ENCODE measurements around the gene SYT11.
"Not testable (repeated sequence)": the region's sequence is repeated elsewhere in the genome, so short reads cannot be mapped to it uniquely, and the experiment has no call there.

SYT11 gene

DNA sequence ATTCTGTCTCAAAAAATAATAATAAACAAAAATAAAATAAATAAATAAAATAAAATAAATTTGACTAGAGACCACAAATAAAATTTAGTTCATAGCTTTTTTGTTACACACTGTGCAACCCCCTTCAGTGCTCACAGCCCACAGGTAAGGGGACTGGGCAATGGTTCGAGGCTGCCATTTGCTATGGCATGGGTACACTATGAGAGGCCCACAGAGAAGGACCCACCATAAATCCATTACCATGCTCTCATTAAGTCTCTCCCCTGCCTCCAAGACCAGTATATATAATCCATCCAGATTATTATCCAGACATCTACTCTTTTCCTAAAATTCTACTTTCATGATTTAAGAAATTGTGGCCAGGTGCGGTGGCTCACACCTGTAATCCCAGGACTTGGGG is 60.4 kb downstream of the SYT11 start:
- Histone ChIP-seq H3K27ac (ENCODE audit: low read depth, low read length) (no peak overlapping the region), H3K27me3 (ENCODE audit: insufficient read depth, low read length) (no peaks in the 10 kb centered on the region), H3K4me1 (ENCODE audit: control insufficient read depth, insufficient read depth, low read length, unreplicated experiment) (no peaks in the 10 kb centered on the region), H3K4me3 (ENCODE audit: low read depth, low read length) (no peak overlapping the region), H2AFZ (ENCODE audit: low read length, unreplicated experiment) (no peak overlapping the region), H3K79me2 (ENCODE audit: control insufficient read depth, insufficient read depth, low read length, unreplicated experiment) (peaks cover 24% of the 10 kb centered on the region), H3K36me3 (ENCODE audit: insufficient read depth, low read length) (peaks cover 59% of the 10 kb centered on the region)

DNA sequence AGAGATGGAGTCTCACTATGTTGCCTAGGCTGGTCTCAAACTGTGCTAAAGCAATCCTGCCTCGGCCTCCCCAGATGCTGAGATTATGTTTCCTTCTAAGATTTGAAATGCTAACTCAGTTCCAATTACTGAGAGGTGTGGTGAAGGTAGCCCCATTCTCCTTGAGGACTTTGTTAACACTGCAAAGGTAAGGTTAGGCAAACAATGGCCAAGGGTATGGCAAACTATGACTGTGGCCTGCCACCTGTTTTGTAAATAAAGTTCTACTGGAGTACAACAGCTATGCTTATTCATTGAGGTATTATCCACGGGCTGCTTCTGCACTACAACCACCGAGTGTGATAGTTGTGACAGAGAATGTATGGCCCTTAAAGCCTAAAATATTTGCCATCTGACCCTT is 61.4 kb downstream of the SYT11 start:
- peaks cover 63% of the 10 kb centered on the region for H3K36me3 ChIP-seq (ENCODE audit: insufficient read depth, low read length)
- H3K27ac ChIP-seq (ENCODE audit: low read depth, low read length): no peak overlapping the region
- peaks cover 24% of the 10 kb centered on the region for H3K79me2 ChIP-seq (ENCODE audit: control insufficient read depth, insufficient read depth, low read length, unreplicated experiment)
- H3K27me3 ChIP-seq (ENCODE audit: insufficient read depth, low read length): no peaks in the 10 kb centered on the region
- no peaks in the 10 kb centered on the region for H3K4me1 ChIP-seq (ENCODE audit: control insufficient read depth, insufficient read depth, low read length, unreplicated experiment)
- no peak overlapping the region for H3K4me3 ChIP-seq (ENCODE audit: low read depth, low read length)
- no peak overlapping the region for H2AFZ ChIP-seq (ENCODE audit: low read length, unreplicated experiment)

DNA sequence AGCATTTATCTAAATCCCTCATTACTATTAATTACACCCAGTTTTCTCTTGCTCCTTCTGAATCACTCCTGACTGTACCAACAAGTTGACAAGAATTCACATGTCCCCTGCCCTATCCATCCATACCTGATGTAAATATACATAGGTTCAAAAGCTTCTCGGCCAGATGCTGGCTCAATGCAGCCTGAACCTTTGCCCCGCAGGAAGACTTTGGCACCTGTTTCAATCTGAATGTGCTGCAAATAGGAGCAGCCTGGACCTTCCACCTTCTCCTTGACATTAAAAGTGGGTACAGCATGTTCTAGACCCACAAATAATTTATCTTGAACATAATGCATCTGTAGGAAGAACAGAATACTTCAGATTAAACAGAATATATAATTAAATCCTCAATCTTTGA is 66.1 kb downstream of the SYT11 start:
- H3K27ac ChIP-seq (ENCODE audit: low read depth, low read length): no peak overlapping the region
- H3K4me3 ChIP-seq (ENCODE audit: low read depth, low read length): no peak overlapping the region
- H3K4me1 ChIP-seq (ENCODE audit: control insufficient read depth, insufficient read depth, low read length, unreplicated experiment): peaks cover 13% of the 10 kb centered on the region
- peaks cover 56% of the 10 kb centered on the region for H3K79me2 ChIP-seq (ENCODE audit: control insufficient read depth, insufficient read depth, low read length, unreplicated experiment)
- H2AFZ ChIP-seq (ENCODE audit: low read length, unreplicated experiment): no peak overlapping the region
- H3K27me3 ChIP-seq (ENCODE audit: insufficient read depth, low read length): no peaks in the 10 kb centered on the region
- peaks cover 58% of the 10 kb centered on the region for H3K36me3 ChIP-seq (ENCODE audit: insufficient read depth, low read length)

DNA sequence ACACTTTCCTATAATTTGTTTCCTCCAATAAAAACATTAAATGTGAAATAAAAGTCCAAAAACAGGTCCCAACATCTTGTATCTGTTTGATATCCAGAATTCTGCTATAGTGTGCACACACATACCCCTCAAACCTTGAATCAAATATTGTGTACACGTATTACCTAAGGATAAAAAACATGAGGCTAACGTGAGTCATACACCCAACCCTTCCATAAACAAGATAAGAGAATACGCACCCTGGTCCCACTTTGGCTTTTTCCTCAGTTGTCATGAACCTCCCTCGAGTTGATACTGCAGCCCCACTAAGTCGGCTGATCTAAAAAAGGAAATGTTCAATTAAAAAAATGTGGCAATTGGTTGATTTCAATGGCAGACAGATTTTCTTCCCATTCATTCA is 69.7 kb downstream of the SYT11 start:
- H3K27ac ChIP-seq (ENCODE audit: low read depth, low read length): peak overlapping the region; percentile 3; the same call in 1 of the 2 replicates
- H3K79me2 ChIP-seq (ENCODE audit: control insufficient read depth, insufficient read depth, low read length, unreplicated experiment): peaks cover 72% of the 10 kb centered on the region
- H3K36me3 ChIP-seq (ENCODE audit: insufficient read depth, low read length): peaks cover 49% of the 10 kb centered on the region
- no peak overlapping the region for H3K4me3 ChIP-seq (ENCODE audit: low read depth, low read length)
- H2AFZ ChIP-seq (ENCODE audit: low read length, unreplicated experiment): no peak overlapping the region
- H3K27me3 ChIP-seq (ENCODE audit: insufficient read depth, low read length): no peaks in the 10 kb centered on the region
- peaks cover 36% of the 10 kb centered on the region for H3K4me1 ChIP-seq (ENCODE audit: control insufficient read depth, insufficient read depth, low read length, unreplicated experiment)

DNA sequence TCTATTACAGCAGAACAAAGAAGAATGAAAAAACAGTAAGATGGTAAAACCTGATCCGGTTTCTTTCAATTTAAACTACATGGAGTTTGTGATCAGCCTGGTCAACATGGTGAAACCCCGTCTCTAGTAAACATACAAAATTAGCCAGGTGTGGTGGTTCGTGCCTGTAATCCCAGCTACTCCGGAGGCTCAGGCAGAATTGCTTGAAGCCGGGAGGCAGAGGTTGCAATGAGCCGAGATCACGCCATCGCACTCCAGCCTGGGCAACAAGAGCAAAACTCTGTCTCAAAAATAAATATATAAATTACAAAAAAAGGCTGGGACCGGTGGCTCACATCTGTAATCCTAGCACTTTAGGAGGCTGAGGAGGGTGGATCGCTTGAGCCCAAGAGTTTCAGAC is 71.4 kb downstream of the SYT11 start:
- Histone ChIP-seq H3K4me1 (ENCODE audit: control insufficient read depth, insufficient read depth, low read length, unreplicated experiment) (peaks cover 36% of the 10 kb centered on the region), H3K36me3 (ENCODE audit: insufficient read depth, low read length) (peaks cover 44% of the 10 kb centered on the region), H3K4me3 (ENCODE audit: low read depth, low read length) (peak overlapping the region; percentile 92), H3K79me2 (ENCODE audit: control insufficient read depth, insufficient read depth, low read length, unreplicated experiment) (peaks cover 78% of the 10 kb centered on the region)
- not testable (repeated sequence) for H3K27ac ChIP-seq (ENCODE audit: low read depth, low read length); H2AFZ ChIP-seq (ENCODE audit: low read length, unreplicated experiment); H3K27me3 ChIP-seq (ENCODE audit: insufficient read depth, low read length)

DNA sequence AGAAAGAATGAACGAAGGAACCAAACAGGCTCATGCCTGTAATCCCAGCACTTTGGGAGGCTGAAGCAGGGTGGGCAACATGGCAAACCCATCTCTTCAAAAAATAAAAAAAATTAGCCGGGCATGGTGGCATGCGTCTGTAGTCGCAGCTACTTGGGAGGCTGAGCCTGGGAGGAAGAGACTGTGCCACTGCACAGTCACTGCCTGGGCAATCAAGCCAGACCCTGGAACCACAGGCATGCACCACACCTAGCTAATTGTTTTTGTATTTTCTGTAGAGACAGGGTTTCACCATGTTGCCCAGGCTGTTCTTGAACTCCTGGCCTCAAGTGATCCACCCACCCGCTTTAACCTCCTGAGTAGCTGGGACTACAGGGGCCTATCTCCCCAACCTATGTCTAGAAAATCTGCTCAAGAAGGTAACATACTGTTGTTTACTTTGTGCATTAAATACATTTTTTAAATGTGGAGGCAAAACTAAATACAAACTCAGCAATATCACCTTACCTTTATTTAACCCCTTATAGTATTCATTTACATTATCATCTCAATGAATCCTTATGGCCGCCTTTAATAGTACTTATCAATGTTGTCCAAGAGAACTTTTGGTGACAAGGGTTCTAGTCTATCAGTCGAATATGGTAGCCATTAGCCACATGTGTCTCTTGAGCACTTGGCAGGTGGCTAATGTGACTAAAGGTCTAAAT is 72.1 kb downstream of the SYT11 start:
- H3K79me2 ChIP-seq (ENCODE audit: control insufficient read depth, insufficient read depth, low read length, unreplicated experiment): peaks cover 74% of the 10 kb centered on the region
- peaks cover 39% of the 10 kb centered on the region for H3K36me3 ChIP-seq (ENCODE audit: insufficient read depth, low read length)
- no peak overlapping the region for H3K27ac ChIP-seq (ENCODE audit: low read depth, low read length)
- H3K27me3 ChIP-seq (ENCODE audit: insufficient read depth, low read length): no peaks in the 10 kb centered on the region
- no peak overlapping the region for H2AFZ ChIP-seq (ENCODE audit: low read length, unreplicated experiment)
- H3K4me3 ChIP-seq (ENCODE audit: low read depth, low read length): peak overlapping the region; percentile 92
- H3K4me1 ChIP-seq (ENCODE audit: control insufficient read depth, insufficient read depth, low read length, unreplicated experiment): peaks cover 36% of the 10 kb centered on the region

DNA sequence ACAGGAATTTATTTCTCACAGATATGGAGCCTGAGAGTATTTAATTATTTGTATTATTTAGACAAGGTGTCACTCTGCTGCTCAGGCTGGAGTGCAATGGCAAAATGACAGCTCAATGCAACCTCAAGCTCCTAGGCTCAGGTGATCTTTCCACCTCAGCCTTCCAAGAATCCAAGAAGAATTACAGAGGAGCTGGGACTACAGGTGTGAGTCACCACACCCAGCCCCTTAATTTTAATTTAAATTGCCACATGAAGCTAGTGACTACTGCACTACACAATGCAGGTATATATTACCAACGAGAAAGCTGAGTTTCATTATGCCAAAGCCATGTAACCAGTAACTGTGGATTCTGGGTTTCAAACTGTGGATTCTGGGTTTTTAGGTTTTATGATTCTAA is 72.7 kb downstream of the SYT11 start:
- H3K27ac ChIP-seq (ENCODE audit: low read depth, low read length): no peak overlapping the region
- H3K36me3 ChIP-seq (ENCODE audit: insufficient read depth, low read length): peaks cover 33% of the 10 kb centered on the region
- peaks cover 68% of the 10 kb centered on the region for H3K79me2 ChIP-seq (ENCODE audit: control insufficient read depth, insufficient read depth, low read length, unreplicated experiment)

DNA sequence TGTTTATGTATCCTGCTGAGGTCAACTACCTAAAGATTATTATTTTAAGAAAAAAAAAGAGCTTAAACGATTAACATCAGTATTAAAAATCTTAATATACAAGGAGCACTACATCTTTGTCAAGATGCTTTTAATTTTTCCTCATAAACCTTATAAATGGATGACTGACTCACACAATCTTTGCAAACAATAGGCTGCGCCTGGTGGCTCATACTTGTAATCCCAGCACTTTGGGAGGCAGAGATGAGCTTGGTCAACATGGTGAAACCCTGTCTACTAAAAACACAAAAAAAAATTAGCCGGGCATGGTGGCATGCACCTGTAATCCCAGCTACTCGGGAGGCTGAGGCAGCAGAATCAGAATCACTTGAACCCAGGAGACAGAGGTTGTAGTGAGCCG is 73.1 kb downstream of the SYT11 start:
- no peaks in the 10 kb centered on the region for H3K27me3 ChIP-seq (ENCODE audit: insufficient read depth, low read length)
- H3K79me2 ChIP-seq (ENCODE audit: control insufficient read depth, insufficient read depth, low read length, unreplicated experiment): peaks cover 64% of the 10 kb centered on the region
- H3K27ac ChIP-seq (ENCODE audit: low read depth, low read length): no peak overlapping the region
- peaks cover 29% of the 10 kb centered on the region for H3K36me3 ChIP-seq (ENCODE audit: insufficient read depth, low read length)
- peaks cover 36% of the 10 kb centered on the region for H3K4me1 ChIP-seq (ENCODE audit: control insufficient read depth, insufficient read depth, low read length, unreplicated experiment)
- H2AFZ ChIP-seq (ENCODE audit: low read length, unreplicated experiment): no peak overlapping the region
- peak overlapping the region; percentile 92 for H3K4me3 ChIP-seq (ENCODE audit: low read depth, low read length)

More for the DNA sequence above, 72.7 kb downstream of the SYT11 start:
- peaks cover 36% of the 10 kb centered on the region for H3K4me1 ChIP-seq (ENCODE audit: control insufficient read depth, insufficient read depth, low read length, unreplicated experiment)
- peak overlapping the region; percentile 92 for H3K4me3 ChIP-seq (ENCODE audit: low read depth, low read length)
- H2AFZ ChIP-seq (ENCODE audit: low read length, unreplicated experiment): no peak overlapping the region
- H3K27me3 ChIP-seq (ENCODE audit: insufficient read depth, low read length): no peaks in the 10 kb centered on the region

DNA sequence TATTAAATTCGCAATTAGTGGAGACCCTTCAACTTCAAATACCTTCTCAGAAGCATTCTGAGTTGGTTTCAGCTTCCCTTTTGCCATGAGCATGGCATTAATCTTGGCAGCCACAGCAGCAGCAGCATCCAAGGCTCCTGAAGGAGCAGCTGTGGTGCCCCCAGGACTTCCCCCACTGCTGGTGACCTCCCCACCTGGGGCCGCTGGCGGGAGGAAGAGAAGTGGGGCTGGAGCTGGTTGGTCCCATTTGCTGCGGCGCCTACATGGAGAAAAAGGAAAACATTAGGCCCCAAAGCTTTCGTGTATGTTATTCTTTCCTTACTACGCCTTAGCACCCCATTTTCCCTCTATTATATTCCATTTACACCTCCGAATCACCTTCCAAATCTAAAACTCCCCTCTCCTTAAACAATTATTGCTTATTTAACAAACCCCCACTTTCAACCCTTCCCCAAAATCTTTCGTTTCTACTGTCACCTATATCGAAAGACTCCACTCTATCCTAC is 74.3 kb downstream of the SYT11 start:
- Histone ChIP-seq H3K27me3 (ENCODE audit: insufficient read depth, low read length) (no peaks in the 10 kb centered on the region), H3K27ac (ENCODE audit: low read depth, low read length) (peak overlapping the region; percentile 77), H3K4me1 (ENCODE audit: control insufficient read depth, insufficient read depth, low read length, unreplicated experiment) (peaks cover 36% of the 10 kb centered on the region), H2AFZ (ENCODE audit: low read length, unreplicated experiment) (no peak overlapping the region), H3K79me2 (ENCODE audit: control insufficient read depth, insufficient read depth, low read length, unreplicated experiment) (peaks cover 55% of the 10 kb centered on the region), H3K36me3 (ENCODE audit: insufficient read depth, low read length) (peaks cover 29% of the 10 kb centered on the region), H3K4me3 (ENCODE audit: low read depth, low read length) (peak overlapping the region; percentile 92)

DNA sequence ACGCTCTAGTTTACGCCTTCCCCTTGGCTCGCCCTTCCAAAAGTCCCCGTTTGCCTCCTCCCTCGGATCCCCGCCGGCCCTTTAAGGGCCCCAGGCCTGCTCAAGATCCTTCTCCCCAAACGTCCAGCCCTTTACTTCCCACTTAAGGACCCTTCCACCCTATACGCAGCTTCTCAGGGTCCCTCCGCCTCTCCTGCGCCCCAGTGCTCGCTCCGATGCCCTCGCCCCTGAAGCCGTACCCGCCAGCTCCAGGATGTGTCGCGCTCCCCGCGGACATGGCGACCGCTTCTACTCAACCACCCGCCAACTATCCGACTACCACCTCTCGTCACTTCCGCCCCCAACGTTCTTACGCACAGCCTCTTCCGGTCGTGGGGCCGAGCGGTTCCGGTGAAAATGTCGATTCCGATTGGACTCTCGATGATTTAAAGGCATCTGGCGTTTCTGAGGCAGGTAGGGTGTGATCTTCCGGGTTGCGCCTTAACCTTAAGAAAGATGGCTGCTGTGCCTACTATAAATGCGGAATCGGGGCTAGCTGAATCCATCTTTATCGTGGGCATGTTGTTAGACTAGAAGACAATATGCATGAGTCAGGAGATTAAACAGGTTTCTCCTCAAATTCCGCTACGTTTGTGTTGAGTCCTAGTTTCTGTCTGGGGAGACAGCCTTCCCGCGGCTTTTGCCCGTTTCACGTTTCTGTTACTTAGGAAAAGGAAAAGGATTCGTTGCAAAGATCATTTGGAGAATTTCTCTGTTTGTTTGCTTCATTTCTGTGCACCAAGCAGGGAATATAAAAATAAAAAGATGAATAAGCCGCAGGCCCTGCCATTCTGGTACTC is 74.9 kb downstream of the SYT11 start, which contains the start of gene KHDC4:
Gene KHDC4 (minus strand): TSS at position 317 of the 839 bp plus-strand sequence. CDS start 40 bp downstream, at position 277.
- H3K27me3 ChIP-seq (ENCODE audit: insufficient read depth, low read length): no peaks in the 10 kb centered on the region
- H3K4me1 ChIP-seq (ENCODE audit: control insufficient read depth, insufficient read depth, low read length, unreplicated experiment): peaks cover 32% of the 10 kb centered on the region
- peak within 1 kb of the TSS; percentile 58 for H2AFZ ChIP-seq (ENCODE audit: low read length, unreplicated experiment)
- peaks cover 50% of the 10 kb centered on the region for H3K79me2 ChIP-seq (ENCODE audit: control insufficient read depth, insufficient read depth, low read length, unreplicated experiment)
- peaks cover 23% of the 10 kb centered on the region for H3K36me3 ChIP-seq (ENCODE audit: insufficient read depth, low read length)
- H3K4me3 ChIP-seq (ENCODE audit: low read depth, low read length): peak within 1 kb of the TSS; percentile 92
- peak within 1 kb of the TSS; percentile 77 for H3K27ac ChIP-seq (ENCODE audit: low read depth, low read length)
